K562 (cell line): ENCODE measurements around the gene EDN2. TPM values are rescaled to one million over a fixed set of nuclear protein-coding genes. Genes with fewer than 3 reads are reported as not detected.

Experiments
- ATAC-seq: fragments of 200-7000 bp; cut with Tn5 transposase; 3 replicates; pipeline ENCODE4 v1.9.1; 2020; ENCODE audit warnings: moderate library complexity
- BruUV-seq: library from RNA; stranded (reverse); fragments of 400-500 nt; replicated peaks from 2 replicates; lab custom pipeline; 2021; lab: Mats Ljungman, UMichigan
- CTCF ChIA-PET: fragments of 300-600 bp; formaldehyde crosslinking; extraction: SDS; loops from one replicate; lab custom pipeline; 2021; ENCODE audit warnings: low intra/inter-chr PET ratio; lab: Yijun Ruan, JAX
- POLR2A ChIA-PET: fragments of 300-600, 350-650 bp; sonication (Branson Sonifier 250); formaldehyde crosslinking; extraction: SDS; loops from one replicate; lab custom pipeline; 2021; ENCODE audit warnings: antibody characterized with exemption, inconsistent platforms; lab: Yijun Ruan, JAX
- DNase-seq, 4 experiments: peaks; one replicate each; pipeline versions ENCODE4 v3.0.0 to v3.0.0-alpha.2; 2011 to 2018; ENCODE audit warnings: low spot score in 3 of 4, mixed read lengths in 3 of 4; ENCODE audit errors: extremely low read depth in 1 of 4
- FAIRE-seq: peaks from 2 replicates; lab custom pipeline; 2011; peaks lifted over from hg19 to GRCh38; lab: Jason Lieb, UNC
- H2AFZ ChIP-seq: 2 replicates; pipeline ENCODE4 v1.6.0; 2011; ENCODE audit warnings: low read depth, low read length, control low read depth, inconsistent platforms
- H3K27ac ChIP-seq: fragments of 200-600 bp; 3 replicates; pipeline ENCODE4 v1.8.0; 2011; ENCODE audit warnings: low read depth, mild to moderate bottlenecking, control low read depth, inconsistent platforms, low read length, moderate library complexity, mixed read lengths; ENCODE audit errors: extremely low read depth
- H3K27me3 ChIP-seq, 2 experiments: fragments of 300-600 bp in 1 of 2; 2 replicates in 1 of 2; 3 replicates in 1 of 2; pipeline versions ENCODE4 v1.6.0 to v1.8.0; 2011; ENCODE audit warnings: inconsistent platforms in 2 of 2, low read length in 2 of 2, mild to moderate bottlenecking in 1 of 2, mixed read lengths in 1 of 2, moderate library complexity in 1 of 2; ENCODE audit not compliant: control insufficient read depth in 2 of 2, insufficient read depth in 2 of 2
- H3K36me3 ChIP-seq: fragments of 300-600 bp; 3 replicates; pipeline ENCODE4 v1.8.0; 2011; ENCODE audit warnings: mild to moderate bottlenecking, low read length, inconsistent platforms; ENCODE audit not compliant: control insufficient read depth, insufficient read depth
- H3K4me1 ChIP-seq, 2 experiments: fragments of 200-600 bp in 1 of 2; replicated peaks in 1 of 2; 2 replicates in 1 of 2; 3 replicates in 1 of 2; pipeline versions ENCODE4 v1.5.1 to v1.8.0; 2011; ENCODE audit warnings: inconsistent platforms in 2 of 2, low read length in 2 of 2, mild to moderate bottlenecking in 1 of 2, mixed read lengths in 1 of 2, moderate library complexity in 1 of 2; ENCODE audit not compliant: control insufficient read depth in 2 of 2, insufficient read depth in 2 of 2
- H3K4me2 ChIP-seq: 2 replicates; pipeline ENCODE4 v1.6.1; 2011; ENCODE audit warnings: low read length, control low read depth, inconsistent platforms, mixed read lengths; ENCODE audit not compliant: insufficient read depth
- H3K4me3 ChIP-seq: fragments of 200-600 bp; sonication (generic), shearing (Covaris generic); 2 replicates; pipeline ENCODE4 v1.5.1; 2016; ENCODE audit warnings: control low read depth, inconsistent platforms
- H3K79me2 ChIP-seq: fragments of 200-600 bp; 3 replicates; pipeline ENCODE4 v1.8.0; 2011; ENCODE audit warnings: low read length, inconsistent platforms; ENCODE audit not compliant: control insufficient read depth, insufficient read depth
- H3K9ac ChIP-seq, 2 experiments: 2 replicates each; pipeline versions ENCODE4 v1.6.0 to v1.6.1; 2011; ENCODE audit warnings: low read depth in 2 of 2, low read length in 2 of 2, control low read depth in 1 of 2, inconsistent platforms in 1 of 2, mild to moderate bottlenecking in 1 of 2, mixed read lengths in 1 of 2; ENCODE audit not compliant: insufficient read depth in 1 of 2
- H3K9me1 ChIP-seq: one replicate; pipeline ENCODE4 v1.6.0; 2011; ENCODE audit warnings: inconsistent platforms, mild to moderate bottlenecking, low read length, moderate library complexity; ENCODE audit not compliant: control insufficient read depth, insufficient read depth
- H3K9me3 ChIP-seq: replicated peaks from 2 replicates; pipeline ENCODE4 v1.5.1; 2011; ENCODE audit warnings: low read depth, low read length, inconsistent platforms; ENCODE audit not compliant: control insufficient read depth, insufficient read depth
- H4K20me1 ChIP-seq: replicated peaks from 2 replicates; pipeline ENCODE4 v1.6.1; 2011; ENCODE audit warnings: low read length, inconsistent platforms, mixed read lengths; ENCODE audit not compliant: control insufficient read depth, insufficient read depth
- ATF7 ChIP-seq: fragments of 450-650 bp; IDR thresholded peaks from 2 replicates; pipeline ENCODE4 v1.7.1; 2014; ENCODE audit warnings: mild to moderate bottlenecking, moderate library complexity
- E2F4 ChIP-seq: sonication (generic); formaldehyde crosslinking; IDR thresholded peaks from 2 replicates; pipeline ENCODE4 v1.8.0; 2022; ENCODE audit warnings: mild to moderate bottlenecking, low read depth, missing genetic modification reagents
- FOXK2 ChIP-seq, 2 experiments: fragments of 450-650 bp; IDR thresholded peaks in 1 of 2; conservative IDR thresholded peaks in 1 of 2; 2 replicates each; pipeline ENCODE4 v1.6.1; 2016; ENCODE audit warnings: low read depth in 2 of 2, mild to moderate bottlenecking in 1 of 2
- GTF2F1 ChIP-seq: IDR thresholded peaks from 2 replicates; pipeline ENCODE4 v1.6.1; 2011; ENCODE audit warnings: low read depth, low read length, improper control_type of control experiment
- KDM5B ChIP-seq: fragments of 200-600 bp; sonication (generic); IDR thresholded peaks from 2 replicates; pipeline ENCODE4 v1.6.1; 2012; ENCODE audit warnings: low read depth, mild to moderate bottlenecking, moderate library complexity, low read length, control low read depth, inconsistent platforms; ENCODE audit not compliant: insufficient replicate concordance
- NCOA2 ChIP-seq, 2 experiments: fragments of 450-650 bp; IDR thresholded peaks; 2 replicates each; pipeline ENCODE4 v1.6.1; 2018; ENCODE audit warnings: mild to moderate bottlenecking in 2 of 2, moderate library complexity in 1 of 2; ENCODE audit not compliant: partially characterized antibody in 2 of 2
- PURB ChIP-seq: sonication (generic); formaldehyde crosslinking; IDR thresholded peaks from 2 replicates; pipeline ENCODE4 v1.9.0; 2021; ENCODE audit warnings: low read depth, mild to moderate bottlenecking, missing genetic modification reagents
- RREB1 ChIP-seq: fragments of 250-450 bp; sonication (Bioruptor Pico); IDR thresholded peaks from 2 replicates; pipeline ENCODE4 v1.4.0; 2020
- SMARCA5 ChIP-seq: fragments of 450-650 bp; IDR thresholded peaks from 2 replicates; pipeline ENCODE4 v1.6.1; 2016
- ZBTB11 ChIP-seq, 3 experiments: fragments of 200-800 bp in 1 of 3; fragments of 250-450 bp in 1 of 3; fragments of 450-650 bp in 1 of 3; sonication (Bioruptor Pico) in 1 of 3; sonication (Bioruptor generic) in 1 of 3; formaldehyde crosslinking in 1 of 3; IDR thresholded peaks; 2 replicates each; pipeline versions ENCODE4 v1.6.1 to v1.8.0; 2016 to 2022; ENCODE audit warnings: mild to moderate bottlenecking in 2 of 3, missing genetic modification characterization in 2 of 3, missing compliant biosample characterization in 1 of 3, moderate library complexity in 1 of 3
- ZFP1 ChIP-seq: fragments of 450-650 bp; formaldehyde crosslinking; IDR thresholded peaks from 2 replicates; pipeline ENCODE4 v1.4.0; 2020; ENCODE audit warnings: mild to moderate bottlenecking, mixed read lengths
- ZNF586 ChIP-seq: fragments of 450-650 bp; formaldehyde crosslinking; conservative IDR thresholded peaks from 2 replicates; pipeline ENCODE4 v1.4.0; 2020; ENCODE audit warnings: mild to moderate bottlenecking, moderate library complexity
- WGBS: fragments of 100-300 bp; shearing (Covaris generic); methylation state at CpG from one replicate; pipeline ENCODE4 v1.1.6; 2016; ENCODE audit warnings: low coverage, mixed read lengths; ENCODE audit not compliant: insufficient coverage; ENCODE audit errors: missing lambda C conversion rate; 5-methylcytosine and 5-hydroxymethylcytosine counted together
- in situ Hi-C: fragments of 300-500 bp; cut with MboI; formaldehyde crosslinking; loops from 4 replicates; pipeline ENCODE4 v1.15.0; 2018; ENCODE audit warnings: inconsistent platforms, mixed read lengths
- intact Hi-C: fragments of 100-400 bp; cut with micrococcal nuclease; formaldehyde crosslinking; loops from 2 replicates; pipeline ENCODE4 v1.14.2; 2022
- polyA plus RNA-seq, 8 experiments: library from polyadenylated mRNA; depleted of rRNA in 4 of 8; stranded (reverse) in 5 of 8; unstranded in 3 of 8; fragments of >200 nt; fragmentation: Nextera tagmentation in 2 of 8; fragmentation: Illumina TruSeq in 1 of 8; extraction: Ambion mirVana in 2 of 8; extraction: Trizol in 1 of 8; gene quantifications; 2 replicates each; pipeline versions ENCODE4 v1.2.1 to v1.2.3, GENCODE V29; 2011 to 2014; ENCODE audit warnings: inconsistent platforms in 1 of 8, missing spikeins in 1 of 8
- total RNA-seq, 7 experiments: library from RNA; depleted of rRNA in 6 of 7; stranded (reverse); fragments of >200 nt in 6 of 7; fragmentation: Illumina TruSeq in 2 of 7; extraction: Trizol in 2 of 7; gene quantifications; 2 replicates each; pipeline versions ENCODE4 v1.2.1 to v1.2.3, GENCODE V29; 2011 to 2021; ENCODE audit warnings: low replicate concordance in 1 of 7

EDN2 gene
- total and polyA plus RNA-seq, 9 of the 15 experiments (the other 6 are each of a cell fraction or from before 2014, with no cell fraction given), result not detected

GRCh38 chr1:41479808-41480160 lies 4.7 kb downstream of the EDN2 start:
- intact Hi-C loops, result no loop called here
- no peak overlapping the region for H3K4me2 ChIP-seq
- H3K79me2 ChIP-seq, result no peaks in the 10 kb centered on the region
- H3K9me1 ChIP-seq, result no peaks in the 10 kb centered on the region
- DNase-seq (no peak), ATAC-seq (no peak), FAIRE-seq (no peak)
- peaks cover 10% of the 10 kb centered on the region for H4K20me1 ChIP-seq
- WGBS, result 0% methylated on average over 3 of the region's 3 CpGs
- H3K27ac ChIP-seq, result no peak overlapping the region
- BruUV-seq, result no TSS peak
- H3K27me3 ChIP-seq, result peaks cover 25 to 82% of the 10 kb centered on the region in 2 experiments; a peak in 4 of 5 replicates
- in situ Hi-C loops, result no loop called here
- no peaks in the 10 kb centered on the region for H3K36me3 ChIP-seq
- no peak overlapping the region for H2AFZ ChIP-seq
- ChIA-PET POLR2A (interaction anchor here (0.6 to 1.4 kb wide), 3 partner anchors 10 to 172 kb away, joined by 3 to 6 read pairs (median 4); no protein-coding TSS in a partner anchor), CTCF (no interaction called here)
- H3K9ac ChIP-seq, result no peak overlapping the region
- no peaks in the 10 kb centered on the region for H3K9me3 ChIP-seq
- peaks cover 0 to 7% of the 10 kb centered on the region in 2 experiments; a peak in 1 of 5 replicates for H3K4me1 ChIP-seq
- no peak overlapping the region for H3K4me3 ChIP-seq
- no peak for TF ChIP-seq ATF7
- no peak for TF ChIP-seq SMARCA5
- no peak for TF ChIP-seq ZNF586 (CRISPR knock-in tag)
- no peak for TF ChIP-seq RREB1
- no peak for TF ChIP-seq ZBTB11 (CRISPR knock-in tag; IDR thresholded peaks at IDR 0.05)
- TF ChIP-seq ZFP1 (CRISPR knock-in tag), result no peak
- TF ChIP-seq NCOA2 (IDR thresholded peaks at IDR 0.05; ENCODE audit: partially characterized antibody in 2 of 2), result no peak
- TF ChIP-seq KDM5B, result no peak
- TF ChIP-seq E2F4 (CRISPR knock-in tag), result no peak
- TF ChIP-seq GTF2F1, result no peak
- no peak for TF ChIP-seq PURB (CRISPR knock-in tag)
- TF ChIP-seq FOXK2 (conservative IDR thresholded peaks at IDR 0.05 in 1 of 2, IDR thresholded peaks at IDR 0.05 in 1 of 2; ENCODE audit: low read depth in 2 of 2), result no peak
